K562 (cell line): Measurements from ENCODE around the gene ACP1. TPM values are rescaled to one million over a fixed set of nuclear protein-coding genes. Genes with fewer than 3 reads are reported as not detected.

ENCODE experiments used
- ATAC-seq: fragments of 200-7000 bp; cut with Tn5 transposase; 3 replicates; pipeline ENCODE4 v1.9.1; 2020; ENCODE audit warnings: moderate library complexity
- BruUV-seq: library from RNA; stranded (reverse); fragments of 400-500 nt; replicated peaks from 2 replicates; lab custom pipeline; 2021; lab: Mats Ljungman, UMichigan
- CTCF ChIA-PET: fragments of 300-600 bp; formaldehyde crosslinking; extraction: SDS; loops from one replicate; lab custom pipeline; 2021; ENCODE audit warnings: low intra/inter-chr PET ratio; lab: Yijun Ruan, JAX
- POLR2A ChIA-PET: fragments of 300-600, 350-650 bp; sonication (Branson Sonifier 250); formaldehyde crosslinking; extraction: SDS; loops from one replicate; lab custom pipeline; 2021; ENCODE audit warnings: antibody characterized with exemption, inconsistent platforms; lab: Yijun Ruan, JAX
- DNase-seq, 4 experiments: peaks; one replicate each; pipeline versions ENCODE4 v3.0.0 to v3.0.0-alpha.2; 2011 to 2018; ENCODE audit warnings: low spot score in 3 of 4, mixed read lengths in 3 of 4; ENCODE audit errors: extremely low read depth in 1 of 4
- FAIRE-seq: peaks from 2 replicates; lab custom pipeline; 2011; peaks lifted over from hg19 to GRCh38; lab: Jason Lieb, UNC
- H2AFZ ChIP-seq: 2 replicates; pipeline ENCODE4 v1.6.0; 2011; ENCODE audit warnings: low read depth, low read length, control low read depth, inconsistent platforms
- H3K27ac ChIP-seq: fragments of 200-600 bp; 3 replicates; pipeline ENCODE4 v1.8.0; 2011; ENCODE audit warnings: low read depth, mild to moderate bottlenecking, control low read depth, inconsistent platforms, low read length, moderate library complexity, mixed read lengths; ENCODE audit errors: extremely low read depth
- H3K27me3 ChIP-seq, 2 experiments: fragments of 300-600 bp in 1 of 2; 2 replicates in 1 of 2; 3 replicates in 1 of 2; pipeline versions ENCODE4 v1.6.0 to v1.8.0; 2011; ENCODE audit warnings: inconsistent platforms in 2 of 2, low read length in 2 of 2, mild to moderate bottlenecking in 1 of 2, mixed read lengths in 1 of 2, moderate library complexity in 1 of 2; ENCODE audit not compliant: control insufficient read depth in 2 of 2, insufficient read depth in 2 of 2
- H3K36me3 ChIP-seq: fragments of 300-600 bp; 3 replicates; pipeline ENCODE4 v1.8.0; 2011; ENCODE audit warnings: mild to moderate bottlenecking, low read length, inconsistent platforms; ENCODE audit not compliant: control insufficient read depth, insufficient read depth
- H3K4me1 ChIP-seq, 2 experiments: fragments of 200-600 bp in 1 of 2; replicated peaks in 1 of 2; 2 replicates in 1 of 2; 3 replicates in 1 of 2; pipeline versions ENCODE4 v1.5.1 to v1.8.0; 2011; ENCODE audit warnings: inconsistent platforms in 2 of 2, low read length in 2 of 2, mild to moderate bottlenecking in 1 of 2, mixed read lengths in 1 of 2, moderate library complexity in 1 of 2; ENCODE audit not compliant: control insufficient read depth in 2 of 2, insufficient read depth in 2 of 2
- H3K4me2 ChIP-seq: 2 replicates; pipeline ENCODE4 v1.6.1; 2011; ENCODE audit warnings: low read length, control low read depth, inconsistent platforms, mixed read lengths; ENCODE audit not compliant: insufficient read depth
- H3K4me3 ChIP-seq: fragments of 200-600 bp; sonication (generic), shearing (Covaris generic); 2 replicates; pipeline ENCODE4 v1.5.1; 2016; ENCODE audit warnings: control low read depth, inconsistent platforms
- H3K79me2 ChIP-seq: fragments of 200-600 bp; 3 replicates; pipeline ENCODE4 v1.8.0; 2011; ENCODE audit warnings: low read length, inconsistent platforms; ENCODE audit not compliant: control insufficient read depth, insufficient read depth
- H3K9ac ChIP-seq, 2 experiments: 2 replicates each; pipeline versions ENCODE4 v1.6.0 to v1.6.1; 2011; ENCODE audit warnings: low read depth in 2 of 2, low read length in 2 of 2, control low read depth in 1 of 2, inconsistent platforms in 1 of 2, mild to moderate bottlenecking in 1 of 2, mixed read lengths in 1 of 2; ENCODE audit not compliant: insufficient read depth in 1 of 2
- H3K9me1 ChIP-seq: one replicate; pipeline ENCODE4 v1.6.0; 2011; ENCODE audit warnings: inconsistent platforms, mild to moderate bottlenecking, low read length, moderate library complexity; ENCODE audit not compliant: control insufficient read depth, insufficient read depth
- H3K9me3 ChIP-seq: replicated peaks from 2 replicates; pipeline ENCODE4 v1.5.1; 2011; ENCODE audit warnings: low read depth, low read length, inconsistent platforms; ENCODE audit not compliant: control insufficient read depth, insufficient read depth
- H4K20me1 ChIP-seq: replicated peaks from 2 replicates; pipeline ENCODE4 v1.6.1; 2011; ENCODE audit warnings: low read length, inconsistent platforms, mixed read lengths; ENCODE audit not compliant: control insufficient read depth, insufficient read depth
- DACH1 ChIP-seq: fragments of 450-650 bp; IDR thresholded peaks from 2 replicates; pipeline ENCODE4 v1.6.1; 2018; ENCODE audit not compliant: partially characterized antibody
- DDX20 ChIP-seq: fragments of 450-650 bp; IDR thresholded peaks from 2 replicates; pipeline ENCODE4 v1.6.1; 2016; ENCODE audit warnings: missing genetic modification characterization, low read depth, mild to moderate bottlenecking, missing compliant biosample characterization, moderate library complexity
- KAT7 ChIP-seq: sonication (generic); formaldehyde crosslinking; IDR thresholded peaks from 2 replicates; pipeline ENCODE4 v1.8.0; 2022; ENCODE audit warnings: missing genetic modification reagents, mild to moderate bottlenecking, borderline replicate concordance
- KHSRP ChIP-seq: fragments of 450-650 bp; IDR thresholded peaks from 2 replicates; pipeline ENCODE4 v1.6.1; 2017
- MCM3 ChIP-seq: fragments of 450-650 bp; IDR thresholded peaks from 2 replicates; pipeline ENCODE4 v1.6.1; 2016
- NCOR1 ChIP-seq: fragments of 450-650 bp; IDR thresholded peaks from 2 replicates; pipeline ENCODE4 v1.6.1; 2016; ENCODE audit warnings: mild to moderate bottlenecking, moderate library complexity
- PHTF2 ChIP-seq: fragments of 250-450 bp; sonication (Bioruptor Pico); IDR thresholded peaks from 2 replicates; pipeline ENCODE4 v1.5.0; 2021; ENCODE audit warnings: mild to moderate bottlenecking
- TAF9B ChIP-seq: fragments of 450-650 bp; IDR thresholded peaks from 2 replicates; pipeline ENCODE4 v1.6.1; 2018; ENCODE audit warnings: mild to moderate bottlenecking; ENCODE audit not compliant: partially characterized antibody
- ZBTB12 ChIP-seq: fragments of 250-450 bp; sonication (Bioruptor Pico); IDR thresholded peaks from 2 replicates; pipeline ENCODE4 v1.4.0; 2020
- ZNF253 ChIP-seq: fragments of 250-450 bp; sonication (Bioruptor Pico); conservative IDR thresholded peaks from 2 replicates; pipeline ENCODE4 v1.6.1; 2021; ENCODE audit warnings: mild to moderate bottlenecking
- WGBS: fragments of 100-300 bp; shearing (Covaris generic); methylation state at CpG from one replicate; pipeline ENCODE4 v1.1.6; 2016; ENCODE audit warnings: low coverage, mixed read lengths; ENCODE audit not compliant: insufficient coverage; ENCODE audit errors: missing lambda C conversion rate; 5-methylcytosine and 5-hydroxymethylcytosine counted together
- in situ Hi-C: fragments of 300-500 bp; cut with MboI; formaldehyde crosslinking; loops from 4 replicates; pipeline ENCODE4 v1.15.0; 2018; ENCODE audit warnings: inconsistent platforms, mixed read lengths
- intact Hi-C: fragments of 100-400 bp; cut with micrococcal nuclease; formaldehyde crosslinking; loops from 2 replicates; pipeline ENCODE4 v1.14.2; 2022
- polyA plus RNA-seq, 8 experiments: library from polyadenylated mRNA; depleted of rRNA in 4 of 8; stranded (reverse) in 5 of 8; unstranded in 3 of 8; fragments of >200 nt; fragmentation: Nextera tagmentation in 2 of 8; fragmentation: Illumina TruSeq in 1 of 8; extraction: Ambion mirVana in 2 of 8; extraction: Trizol in 1 of 8; gene quantifications; 2 replicates each; pipeline versions ENCODE4 v1.2.1 to v1.2.3, GENCODE V29; 2011 to 2014; ENCODE audit warnings: inconsistent platforms in 1 of 8, missing spikeins in 1 of 8
- total RNA-seq, 7 experiments: library from RNA; depleted of rRNA in 6 of 7; stranded (reverse); fragments of >200 nt in 6 of 7; fragmentation: Illumina TruSeq in 2 of 7; extraction: Trizol in 2 of 7; gene quantifications; 2 replicates each; pipeline versions ENCODE4 v1.2.1 to v1.2.3, GENCODE V29; 2011 to 2021; ENCODE audit warnings: low replicate concordance in 1 of 7

Gene ACP1
- total and polyA plus RNA-seq, 9 of the 15 experiments (the other 6 are each of a cell fraction or from before 2014, with no cell fraction given) = 139 to 493 (median 189) TPM

GRCh38 chr2:233030-233429 is 31.7 kb upstream of the ACP1 start:
- in situ Hi-C loops = no loop called here

More at GRCh38 chr2:233030-233429, 31.7 kb upstream of the ACP1 start:
- H3K9me1 ChIP-seq = no peaks in the 10 kb centered on the region
- DNase-seq (no peak), ATAC-seq (no peak), FAIRE-seq (no peak)
- no peak overlapping the region for H3K27ac ChIP-seq
- no peaks in the 10 kb centered on the region for H3K79me2 ChIP-seq
- H4K20me1 ChIP-seq = no peaks in the 10 kb centered on the region
- ChIA-PET POLR2A (interaction anchor here (0.8 kb wide), 1 partner anchor 19 kb away, joined by 3 read pairs; no protein-coding TSS in a partner anchor), CTCF (no interaction called here)
- no peak overlapping the region for H3K9ac ChIP-seq
- H3K27me3 ChIP-seq = peaks cover 0 to 3% of the 10 kb centered on the region in 2 experiments; a peak in 1 of 5 replicates
- TF ChIP-seq TAF9B (no peak), KAT7 (CRISPR knock-in tag) (no peak), NCOR1 (no peak), DDX20 (tag) (no peak), ZNF253 (CRISPR knock-in tag) (no peak), MCM3 (no peak), DACH1 (no peak), PHTF2 (CRISPR knock-in tag) (no peak), ZBTB12 (CRISPR knock-in tag) (no peak), KHSRP (no peak)
- no TSS peak for BruUV-seq
- intact Hi-C loops = no loop called here
- no peaks in the 10 kb centered on the region; a peak in 1 of 5 replicates for H3K4me1 ChIP-seq
- WGBS = 13% methylated on average over 7 of the region's 7 CpGs
- no peaks in the 10 kb centered on the region for H3K9me3 ChIP-seq
- H3K4me2 ChIP-seq = no peak overlapping the region
- no peak overlapping the region for H2AFZ ChIP-seq
- H3K4me3 ChIP-seq = no peak overlapping the region
- H3K36me3 ChIP-seq = no peaks in the 10 kb centered on the region
